ENCODE data around the gene LIMD2.

The LIMD2 gene

DNA sequence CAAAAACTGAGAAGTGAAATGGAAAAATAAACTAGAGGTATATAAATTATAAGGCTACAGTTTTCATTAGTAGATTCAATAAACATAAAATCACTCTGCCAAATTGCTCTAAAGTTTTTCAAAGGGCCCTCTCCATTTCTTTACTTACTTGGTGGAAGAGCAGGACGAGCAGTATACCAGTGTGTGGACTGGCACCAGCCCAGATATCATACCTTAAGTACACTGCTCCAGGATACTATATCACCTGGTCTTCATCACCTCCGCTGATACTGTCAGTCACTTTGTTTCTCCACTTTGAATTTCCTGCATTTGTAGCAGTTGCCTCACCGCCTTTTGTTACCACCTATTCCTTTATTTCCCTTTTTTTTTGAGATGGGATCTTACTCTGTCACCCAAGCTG is 40.1 kb downstream of the LIMD2 start:
- H3K27me3 ChIP-seq (replicated peaks; ENCODE audit: control insufficient read depth, insufficient read depth, low read length, poor library complexity, severe bottlenecking), result no peaks in the 10 kb centered on the region
- H3K36me3 ChIP-seq (ENCODE audit: control insufficient read depth, insufficient read depth, low read length), result peaks cover 37% of the 10 kb centered on the region
- no peak overlapping the region for H3K4me3 ChIP-seq (ENCODE audit: insufficient read depth, low read depth, low read length, poor library complexity, severe bottlenecking)
- no peaks in the 10 kb centered on the region for H3K4me1 ChIP-seq (ENCODE audit: control insufficient read depth, insufficient read depth, low read length, poor library complexity, severe bottlenecking)
- H3K27ac ChIP-seq (ENCODE audit: insufficient read depth, low read length, poor library complexity, severe bottlenecking), result no peak overlapping the region
- H3K9me3 ChIP-seq (ENCODE audit: control insufficient read depth, low read length), result no peaks in the 10 kb centered on the region
- no peak for DNase-seq

DNA sequence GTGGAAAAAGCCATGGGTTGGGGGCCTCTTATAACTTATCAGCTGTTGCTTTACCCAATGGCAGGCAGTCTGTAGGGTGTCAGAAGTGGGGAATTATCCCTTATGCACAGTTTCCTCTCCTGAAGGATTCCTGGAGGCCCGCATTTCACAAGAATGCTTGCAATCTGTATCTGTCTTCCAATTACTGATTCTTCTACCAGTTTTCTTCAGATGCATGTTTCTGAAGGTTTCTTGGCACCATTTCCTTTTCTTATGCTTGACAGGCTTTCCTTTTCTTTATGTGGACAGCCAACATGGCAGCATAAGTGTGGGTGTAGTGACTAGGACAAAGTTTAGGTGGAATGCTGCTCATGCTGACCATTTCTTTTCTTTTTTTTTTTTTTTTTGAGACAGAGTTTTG is 41.6 kb downstream of the LIMD2 start:
- no peaks in the 10 kb centered on the region for H3K9me3 ChIP-seq (ENCODE audit: control insufficient read depth, low read length)
- peaks cover 33% of the 10 kb centered on the region for H3K36me3 ChIP-seq (ENCODE audit: control insufficient read depth, insufficient read depth, low read length)
- H3K4me3 ChIP-seq (ENCODE audit: insufficient read depth, low read depth, low read length, poor library complexity, severe bottlenecking), result no peak overlapping the region
- H3K4me1 ChIP-seq (ENCODE audit: control insufficient read depth, insufficient read depth, low read length, poor library complexity, severe bottlenecking), result no peaks in the 10 kb centered on the region
- DNase-seq, result no peak
- H3K27me3 ChIP-seq (replicated peaks; ENCODE audit: control insufficient read depth, insufficient read depth, low read length, poor library complexity, severe bottlenecking), result no peaks in the 10 kb centered on the region
- H3K27ac ChIP-seq (ENCODE audit: insufficient read depth, low read length, poor library complexity, severe bottlenecking), result no peak overlapping the region

DNA sequence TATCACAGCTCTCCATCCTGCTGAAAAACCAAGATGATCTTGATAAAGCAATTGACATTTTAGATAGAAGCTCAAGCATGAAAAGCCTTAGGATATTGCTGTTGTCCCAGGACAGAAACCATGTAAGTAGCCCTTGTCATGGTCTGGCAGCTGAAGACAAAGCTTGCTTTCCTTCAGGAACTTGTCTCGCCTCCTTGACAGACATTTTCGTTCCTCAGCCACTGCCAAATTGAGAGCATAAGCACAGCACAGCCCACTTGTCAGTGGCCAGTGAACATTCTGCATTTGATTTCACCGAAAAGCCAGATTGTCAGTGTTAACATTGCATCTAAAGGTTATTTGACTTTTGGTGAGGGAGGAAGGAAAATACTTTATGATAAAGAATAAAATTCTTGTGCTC is 42.1 kb downstream of the LIMD2 start:
- DNase-seq, result no peak
- H3K4me3 ChIP-seq (ENCODE audit: insufficient read depth, low read depth, low read length, poor library complexity, severe bottlenecking), result no peak overlapping the region
- H3K27ac ChIP-seq (ENCODE audit: insufficient read depth, low read length, poor library complexity, severe bottlenecking), result no peak overlapping the region
- no peaks in the 10 kb centered on the region for H3K4me1 ChIP-seq (ENCODE audit: control insufficient read depth, insufficient read depth, low read length, poor library complexity, severe bottlenecking)
- H3K27me3 ChIP-seq (replicated peaks; ENCODE audit: control insufficient read depth, insufficient read depth, low read length, poor library complexity, severe bottlenecking), result no peaks in the 10 kb centered on the region
- H3K36me3 ChIP-seq (ENCODE audit: control insufficient read depth, insufficient read depth, low read length), result peaks cover 37% of the 10 kb centered on the region
- no peaks in the 10 kb centered on the region for H3K9me3 ChIP-seq (ENCODE audit: control insufficient read depth, low read length)

DNA sequence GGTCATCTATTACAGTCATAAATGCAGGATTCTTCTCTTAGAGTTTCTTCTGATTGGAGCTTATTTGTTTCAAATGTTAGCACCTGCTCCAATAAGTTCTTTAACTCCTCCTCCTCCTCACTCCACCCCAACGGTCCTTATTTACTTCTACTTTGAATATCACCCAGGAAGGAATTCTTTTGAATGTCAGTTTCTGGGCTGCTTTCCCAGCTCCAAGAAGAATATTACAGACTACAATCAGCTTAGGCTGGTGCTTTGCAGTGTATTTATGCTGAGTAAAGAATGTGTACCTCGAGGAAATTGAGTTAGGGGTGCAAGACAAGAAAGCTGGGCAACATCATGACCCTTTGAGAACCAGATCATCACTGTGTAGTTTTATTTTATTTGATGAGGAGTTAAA is 46.9 kb downstream of the LIMD2 start:
- H3K27me3 ChIP-seq (replicated peaks; ENCODE audit: control insufficient read depth, insufficient read depth, low read length, poor library complexity, severe bottlenecking), result no peaks in the 10 kb centered on the region
- H3K9me3 ChIP-seq (ENCODE audit: control insufficient read depth, low read length), result no peaks in the 10 kb centered on the region
- no peak overlapping the region for H3K4me3 ChIP-seq (ENCODE audit: insufficient read depth, low read depth, low read length, poor library complexity, severe bottlenecking)
- DNase-seq, result no peak
- no peak overlapping the region for H3K27ac ChIP-seq (ENCODE audit: insufficient read depth, low read length, poor library complexity, severe bottlenecking)
- peaks cover 18% of the 10 kb centered on the region for H3K36me3 ChIP-seq (ENCODE audit: control insufficient read depth, insufficient read depth, low read length)
- H3K4me1 ChIP-seq (ENCODE audit: control insufficient read depth, insufficient read depth, low read length, poor library complexity, severe bottlenecking), result no peaks in the 10 kb centered on the region

DNA sequence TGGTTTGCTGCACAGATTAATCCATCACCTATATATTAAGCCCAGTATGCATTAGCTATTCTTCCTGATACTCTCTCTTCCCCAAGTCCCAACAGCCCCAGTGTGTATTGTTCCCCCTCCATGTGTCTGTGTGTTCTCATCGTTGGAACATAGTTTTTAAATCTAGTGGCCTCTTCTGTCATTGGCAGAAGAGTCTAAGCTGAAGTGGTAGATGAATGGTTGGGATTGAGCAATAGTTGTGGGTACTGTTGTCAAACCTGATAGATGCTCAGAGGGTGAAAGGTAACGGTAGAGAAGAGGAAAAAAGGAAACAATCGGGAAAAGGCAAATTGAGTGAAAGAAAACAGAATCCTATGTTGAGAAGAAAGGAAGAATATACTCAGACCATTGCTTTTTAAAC is 47.8 kb downstream of the LIMD2 start:
- no peak for DNase-seq
- H3K27me3 ChIP-seq (replicated peaks; ENCODE audit: control insufficient read depth, insufficient read depth, low read length, poor library complexity, severe bottlenecking), result no peaks in the 10 kb centered on the region
- H3K36me3 ChIP-seq (ENCODE audit: control insufficient read depth, insufficient read depth, low read length), result peaks cover 16% of the 10 kb centered on the region
- H3K9me3 ChIP-seq (ENCODE audit: control insufficient read depth, low read length), result no peaks in the 10 kb centered on the region
- H3K4me1 ChIP-seq (ENCODE audit: control insufficient read depth, insufficient read depth, low read length, poor library complexity, severe bottlenecking), result no peaks in the 10 kb centered on the region
- H3K4me3 ChIP-seq (ENCODE audit: insufficient read depth, low read depth, low read length, poor library complexity, severe bottlenecking), result no peak overlapping the region
- no peak overlapping the region for H3K27ac ChIP-seq (ENCODE audit: insufficient read depth, low read length, poor library complexity, severe bottlenecking)

DNA sequence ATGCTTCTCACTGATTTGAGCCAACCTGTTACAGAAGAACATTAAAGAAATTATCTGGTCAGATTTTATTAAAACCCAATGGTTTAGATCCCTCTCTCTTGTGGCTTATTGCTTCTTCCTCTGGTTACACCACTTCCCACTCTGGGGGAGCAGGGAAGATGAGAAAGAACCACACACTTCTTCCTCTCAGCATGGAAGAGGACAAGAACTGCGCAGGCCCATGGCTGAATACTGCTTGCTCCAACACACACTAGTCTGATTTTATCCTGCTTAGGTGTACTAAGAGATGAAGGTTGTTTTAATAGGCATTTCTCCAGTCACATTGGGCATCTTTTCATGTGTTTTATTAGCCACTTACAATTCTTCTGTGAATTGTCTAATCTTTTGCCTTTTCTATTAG is 50.1 kb downstream of the LIMD2 start:
- Histone ChIP-seq H3K27me3 (replicated peaks; ENCODE audit: control insufficient read depth, insufficient read depth, low read length, poor library complexity, severe bottlenecking) (no peaks in the 10 kb centered on the region), H3K36me3 (ENCODE audit: control insufficient read depth, insufficient read depth, low read length) (peaks cover 29% of the 10 kb centered on the region), H3K9me3 (ENCODE audit: control insufficient read depth, low read length) (no peaks in the 10 kb centered on the region), H3K4me1 (ENCODE audit: control insufficient read depth, insufficient read depth, low read length, poor library complexity, severe bottlenecking) (no peaks in the 10 kb centered on the region), H3K27ac (ENCODE audit: insufficient read depth, low read length, poor library complexity, severe bottlenecking) (no peak overlapping the region), H3K4me3 (ENCODE audit: insufficient read depth, low read depth, low read length, poor library complexity, severe bottlenecking) (no peak overlapping the region)
- no peak for DNase-seq

DNA sequence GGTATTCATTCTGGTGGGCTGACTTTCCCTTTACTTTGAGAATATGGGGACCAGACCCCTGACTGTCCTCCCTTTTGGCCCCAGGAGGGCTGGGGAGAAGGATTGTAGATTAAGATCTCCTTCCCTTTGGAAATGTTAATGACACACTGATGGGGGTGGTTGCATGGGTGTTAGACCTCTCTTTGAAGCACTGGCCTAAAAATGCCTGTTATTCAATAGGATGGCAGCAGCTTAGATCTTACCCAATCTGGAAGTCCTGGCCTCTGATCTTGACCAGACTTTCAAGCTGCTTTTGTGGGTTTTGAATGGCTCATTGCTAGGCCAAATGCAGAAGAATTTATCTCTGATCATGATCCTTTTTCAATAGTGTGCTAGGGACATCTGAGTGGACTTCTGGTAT is 52.0 kb downstream of the LIMD2 start:
- H3K27me3 ChIP-seq (replicated peaks; ENCODE audit: control insufficient read depth, insufficient read depth, low read length, poor library complexity, severe bottlenecking), result no peaks in the 10 kb centered on the region
- no peaks in the 10 kb centered on the region for H3K9me3 ChIP-seq (ENCODE audit: control insufficient read depth, low read length)
- no peak overlapping the region for H3K27ac ChIP-seq (ENCODE audit: insufficient read depth, low read length, poor library complexity, severe bottlenecking)
- DNase-seq, result no peak
- H3K36me3 ChIP-seq (ENCODE audit: control insufficient read depth, insufficient read depth, low read length), result peaks cover 29% of the 10 kb centered on the region
- no peak overlapping the region for H3K4me3 ChIP-seq (ENCODE audit: insufficient read depth, low read depth, low read length, poor library complexity, severe bottlenecking)
- H3K4me1 ChIP-seq (ENCODE audit: control insufficient read depth, insufficient read depth, low read length, poor library complexity, severe bottlenecking), result no peaks in the 10 kb centered on the region

DNA sequence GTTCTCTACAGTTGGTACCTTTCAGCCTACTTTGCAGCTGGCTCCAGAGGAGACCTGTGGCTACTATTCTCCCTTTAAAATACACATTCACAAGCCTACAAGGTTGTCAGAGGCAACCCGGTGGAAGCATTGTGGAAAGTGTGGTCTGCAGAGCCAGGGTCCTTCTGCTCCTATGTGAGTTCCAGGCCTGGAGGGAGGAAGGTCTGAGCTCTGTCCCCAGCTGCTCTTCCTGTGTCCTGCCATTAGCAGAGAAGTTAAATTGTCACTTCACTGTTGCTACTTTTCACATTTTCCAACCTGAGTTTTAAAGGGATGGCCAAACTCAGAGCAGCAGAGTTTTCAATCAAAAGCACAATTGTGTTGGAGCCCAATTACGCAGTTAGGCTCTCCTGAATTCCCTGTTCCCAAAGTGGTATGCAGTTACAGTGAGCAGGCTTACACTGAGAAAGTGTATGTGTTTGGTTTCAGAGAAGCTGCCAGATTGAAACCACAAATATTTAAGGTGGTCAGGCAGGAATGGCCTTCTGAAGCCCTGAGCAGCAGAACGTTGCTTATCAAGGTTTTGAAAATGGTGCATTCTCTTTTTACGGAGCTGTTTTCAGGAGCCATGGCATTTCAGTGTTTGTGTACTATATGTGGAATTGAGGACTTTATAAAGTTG is 52.7 kb downstream of the LIMD2 start:
- H3K27ac ChIP-seq (ENCODE audit: insufficient read depth, low read length, poor library complexity, severe bottlenecking), result no peak overlapping the region
- H3K4me1 ChIP-seq (ENCODE audit: control insufficient read depth, insufficient read depth, low read length, poor library complexity, severe bottlenecking), result no peaks in the 10 kb centered on the region
- DNase-seq, result no peak
- H3K9me3 ChIP-seq (ENCODE audit: control insufficient read depth, low read length), result no peaks in the 10 kb centered on the region
- peaks cover 23% of the 10 kb centered on the region for H3K36me3 ChIP-seq (ENCODE audit: control insufficient read depth, insufficient read depth, low read length)
- H3K27me3 ChIP-seq (replicated peaks; ENCODE audit: control insufficient read depth, insufficient read depth, low read length, poor library complexity, severe bottlenecking), result no peaks in the 10 kb centered on the region
- H3K4me3 ChIP-seq (ENCODE audit: insufficient read depth, low read depth, low read length, poor library complexity, severe bottlenecking), result no peak overlapping the region

DNA sequence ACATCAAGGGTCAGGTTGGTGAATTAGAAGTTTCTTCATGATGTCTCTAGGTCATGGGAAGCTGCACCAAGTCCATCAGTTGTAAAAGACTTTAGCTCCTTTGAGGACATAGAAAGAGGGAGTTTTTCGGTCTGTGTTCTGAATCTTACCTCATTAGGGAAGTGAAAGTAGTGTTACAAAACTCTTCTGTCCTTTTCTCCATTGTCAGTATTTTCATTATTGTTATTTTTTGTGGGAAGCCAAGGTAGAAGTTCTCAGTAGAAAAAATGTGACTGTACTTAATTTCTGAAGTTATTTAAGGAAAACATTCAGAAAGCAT is 53.5 kb downstream of the LIMD2 start:
- Histone ChIP-seq H3K27ac (ENCODE audit: insufficient read depth, low read length, poor library complexity, severe bottlenecking) (no peak overlapping the region), H3K27me3 (replicated peaks; ENCODE audit: control insufficient read depth, insufficient read depth, low read length, poor library complexity, severe bottlenecking) (no peaks in the 10 kb centered on the region), H3K4me1 (ENCODE audit: control insufficient read depth, insufficient read depth, low read length, poor library complexity, severe bottlenecking) (no peaks in the 10 kb centered on the region), H3K36me3 (ENCODE audit: control insufficient read depth, insufficient read depth, low read length) (peaks cover 23% of the 10 kb centered on the region), H3K4me3 (ENCODE audit: insufficient read depth, low read depth, low read length, poor library complexity, severe bottlenecking) (no peak overlapping the region), H3K9me3 (ENCODE audit: control insufficient read depth, low read length) (no peaks in the 10 kb centered on the region)
- no peak for DNase-seq

All from effector memory CD4-positive, alpha-beta T cell (primary cell).